ENCODE measurements around the gene DNAJC21. TPM values are rescaled to one million over a fixed set of nuclear protein-coding genes. Genes with fewer than 3 reads are reported as not detected.
A peak's percentile ranks its signal among the peaks of the same experiment; 100 is the strongest.
"Not testable (repeated sequence)": the region's sequence is repeated elsewhere in the genome, so short reads cannot be mapped to it uniquely, and the experiment has no call there.

DNAJC21 gene
- total RNA-seq, 2 experiments from 2014 or later = 52.4 to 57.6 TPM

DNA sequence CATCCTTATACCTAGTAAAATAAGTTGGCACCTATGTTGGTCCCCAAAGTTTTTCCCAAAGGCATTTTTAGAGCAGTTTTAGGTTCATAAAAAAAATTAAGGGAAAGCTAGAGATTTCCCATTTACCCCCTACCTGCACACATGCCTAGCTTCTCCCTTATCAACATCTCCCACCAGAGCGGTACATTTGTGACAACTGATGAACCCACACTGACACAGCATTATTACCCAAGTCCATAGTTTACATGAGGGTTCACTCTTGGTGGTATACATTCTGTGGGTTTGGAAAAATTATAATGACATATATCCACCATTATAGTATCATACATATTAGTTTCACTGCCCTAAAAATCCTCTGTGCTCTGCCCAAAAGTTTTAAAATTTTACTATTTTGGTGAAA is 26.1 kb upstream of the DNAJC21 start:
- ChIA-PET POLR2A (no interaction called here), CTCF (interaction anchor here (1.8 to 1.9 kb wide), 2 partner anchors 10 to 12 kb away, joined by 5 to 8 read pairs; partner anchors contain the start of genes BRIX1 and RAD1)
- H3K36me3 Mint-ChIP-seq (ENCODE audit: low read depth) = peaks cover 5% of the 10 kb centered on the region
- H3K4me1 Mint-ChIP-seq = no peaks in the 10 kb centered on the region
- no peaks in the 10 kb centered on the region for H3K9me3 Mint-ChIP-seq
- no peak overlapping the region for H3K4me3 Mint-ChIP-seq
- DNase-seq = no peak
- H3K27me3 Mint-ChIP-seq = no peaks in the 10 kb centered on the region
- H3K27ac Mint-ChIP-seq = no peak overlapping the region

DNA sequence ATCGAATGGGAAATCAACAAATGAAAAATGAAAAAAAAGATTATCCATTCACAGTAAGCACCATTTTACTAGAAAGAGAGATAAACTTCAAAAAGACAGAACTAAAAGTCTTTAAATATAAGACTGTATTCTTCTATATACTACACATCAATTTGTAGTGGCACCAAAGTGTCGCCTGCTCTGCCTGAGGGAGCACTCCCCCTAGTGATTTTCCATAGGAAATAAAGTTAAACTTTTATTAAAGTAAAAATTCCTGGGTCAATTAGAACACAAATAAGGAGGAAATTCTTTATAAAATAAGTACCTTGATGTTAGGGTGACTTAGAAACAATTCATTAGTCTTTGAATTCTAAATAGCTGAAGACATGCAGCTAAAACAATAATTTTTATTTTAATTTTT is 23.8 kb upstream of the DNAJC21 start:
- Mint-ChIP-seq H3K4me3 (no peak overlapping the region), H3K36me3 (ENCODE audit: low read depth) (peaks cover 22% of the 10 kb centered on the region), H3K4me1 (peaks cover 6% of the 10 kb centered on the region), H3K27me3 (no peaks in the 10 kb centered on the region), H3K9me3 (no peaks in the 10 kb centered on the region), H3K27ac (no peak overlapping the region)
- ChIA-PET POLR2A (no interaction called here), CTCF (interaction anchor here (1.4 to 1.7 kb wide), 2 partner anchors 9 to 13 kb away, joined by 5 to 6 read pairs; no protein-coding TSS in a partner anchor)
- no peak for DNase-seq

DNA sequence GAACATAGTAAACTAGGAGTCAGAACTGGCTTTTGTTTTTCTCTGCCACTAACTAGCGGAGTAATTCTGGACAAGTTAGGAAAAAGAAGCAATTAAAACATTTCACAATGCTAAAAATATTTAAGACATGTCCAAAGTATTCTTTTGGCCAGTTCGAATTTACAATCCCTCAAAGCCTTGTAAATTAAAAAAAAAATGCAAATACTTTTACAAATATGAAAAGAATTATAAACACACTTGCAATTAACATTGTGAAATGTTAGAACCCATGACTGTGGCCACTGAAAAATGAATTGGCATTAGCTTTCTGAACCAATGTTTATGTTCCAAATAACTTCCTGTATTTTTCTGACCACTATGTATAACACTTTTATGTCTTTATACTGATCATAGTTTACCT is 16.3 kb upstream of the DNAJC21 start:
- Mint-ChIP-seq H3K27me3 (no peaks in the 10 kb centered on the region), H3K4me3 (no peak overlapping the region), H3K4me1 (peaks cover 40% of the 10 kb centered on the region), H3K27ac (no peak overlapping the region), H3K9me3 (no peaks in the 10 kb centered on the region), H3K36me3 (ENCODE audit: low read depth) (peaks cover 46% of the 10 kb centered on the region)
- DNase-seq = no peak
- POLR2A ChIA-PET = no interaction called here
- CTCF ChIA-PET = no interaction called here

DNA sequence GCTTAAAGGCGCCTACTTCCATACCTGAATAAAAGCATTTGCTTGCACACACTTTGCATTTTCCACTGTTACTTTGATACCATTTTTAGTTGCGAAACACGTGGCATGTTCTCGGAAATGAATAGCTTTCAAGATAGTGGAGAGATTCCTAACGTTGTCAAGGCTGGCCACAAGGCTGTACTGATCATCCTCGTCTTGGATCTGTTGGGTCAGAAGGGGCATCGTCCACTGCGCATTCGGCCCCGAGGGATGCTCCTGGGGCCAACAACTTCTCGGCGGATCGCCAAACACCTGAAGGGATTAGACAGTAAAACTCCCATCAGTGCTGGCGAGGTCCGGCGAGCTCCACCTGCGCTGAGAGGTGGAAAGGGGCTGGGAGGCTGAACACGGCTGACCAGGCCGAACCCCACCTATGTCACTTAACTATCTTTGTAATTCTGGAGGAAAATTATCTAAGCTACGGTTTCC is 14.7 kb upstream of the DNAJC21 start:
- Mint-ChIP-seq H3K27me3 (no peaks in the 10 kb centered on the region), H3K36me3 (ENCODE audit: low read depth) (peaks cover 36% of the 10 kb centered on the region), H3K4me3 (no peak overlapping the region), H3K9me3 (no peaks in the 10 kb centered on the region), H3K27ac (no peak overlapping the region), H3K4me1 (peaks cover 39% of the 10 kb centered on the region)
- DNase-seq = peak; percentile 16
- ChIA-PET POLR2A (interaction anchor here (0.7 to 1.4 kb wide), 2 partner anchors 15 to 315 kb away, joined by 5 to 10 read pairs; partner anchors contain the start of gene DNAJC21), CTCF (interaction anchor here (0.6 to 4.5 kb wide), 8 partner anchors 9 to 51 kb away, joined by 3 to 21 read pairs (median 4); partner anchors contain the start of gene DNAJC21)

DNA sequence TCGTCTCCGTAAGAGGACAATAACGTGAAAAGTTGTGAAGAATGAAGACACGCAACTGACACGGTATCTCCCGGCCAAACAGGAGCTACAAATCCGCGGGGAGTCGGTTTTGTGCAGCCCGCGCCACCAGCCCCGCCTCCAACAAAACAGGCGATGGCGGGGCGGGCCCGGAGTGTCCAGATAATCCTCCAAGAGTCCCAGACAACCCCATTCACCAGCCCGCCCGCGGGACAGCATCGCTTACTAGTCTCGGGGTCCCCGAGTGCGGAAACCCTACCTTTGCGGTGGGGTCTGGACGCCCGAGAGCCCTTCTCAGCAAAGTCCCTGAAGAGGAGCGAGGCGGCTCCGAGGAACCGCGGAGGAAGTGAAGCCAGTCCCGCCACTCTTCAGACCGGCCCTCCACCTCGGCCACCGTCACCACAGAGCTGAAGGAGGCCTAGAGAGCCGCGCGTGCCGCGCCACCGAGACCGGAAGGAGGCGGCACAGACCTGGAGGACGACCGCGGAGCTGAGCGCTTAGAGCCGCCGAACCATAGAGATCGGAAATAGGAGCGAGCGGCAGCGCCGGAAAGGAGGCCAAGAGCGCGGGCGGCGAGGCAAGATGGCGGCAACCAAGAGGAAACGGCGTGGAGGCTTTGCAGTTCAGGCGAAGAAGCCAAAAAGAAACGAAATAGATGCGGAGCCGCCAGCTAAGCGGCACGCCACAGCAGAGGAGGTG is 14.1 kb upstream of the DNAJC21 start, which contains the start of the genes BRIX1 and RAD1:
TSS of gene BRIX1 (plus strand) at position 573 of the 717 bp plus-strand sequence. CDS start at position 601, 28 bp downstream.
TSS of gene RAD1 (minus strand) at position 366 of the 717 bp plus-strand sequence. CDS start 612 bp downstream, outside the sequence.
- DNase-seq = peak; percentile 96
- no peak within 1 kb of the TSS for H3K4me3 Mint-ChIP-seq
- no peaks in the 10 kb centered on the region for H3K27me3 Mint-ChIP-seq
- CTCF ChIA-PET = interaction anchor here (0.6 to 4.5 kb wide), 10 partner anchors 8 to 877 kb away, joined by 3 to 21 read pairs (median 4); partner anchors contain the start of gene DNAJC21
- no peaks in the 10 kb centered on the region for H3K9me3 Mint-ChIP-seq
- POLR2A ChIA-PET = interaction anchor here (0.7 to 1.4 kb wide), 3 partner anchors 14 to 315 kb away, joined by 3 to 10 read pairs (median 5); partner anchors contain the start of gene DNAJC21
- H3K36me3 Mint-ChIP-seq (ENCODE audit: low read depth) = peaks cover 32% of the 10 kb centered on the region
- H3K4me1 Mint-ChIP-seq = peaks cover 38% of the 10 kb centered on the region
- no peak within 1 kb of the TSS for H3K27ac Mint-ChIP-seq

DNA sequence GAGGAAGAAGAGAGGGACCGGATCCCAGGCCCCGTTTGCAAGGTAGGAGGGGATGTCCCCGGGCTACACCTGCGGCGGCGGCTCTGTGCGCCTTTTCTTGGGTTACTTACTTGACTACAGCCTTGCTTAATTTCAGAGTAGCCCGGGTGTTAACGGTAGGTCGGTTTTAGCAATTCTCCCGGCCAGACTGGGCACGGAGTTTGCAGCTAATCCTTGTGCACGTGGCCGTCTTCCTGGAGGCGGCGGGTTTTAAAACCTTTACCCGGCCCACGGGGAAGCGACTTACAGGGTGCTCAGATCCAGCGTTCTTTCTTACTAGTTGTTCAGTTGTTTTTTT is 13.5 kb upstream of the DNAJC21 start:
- H3K4me3 Mint-ChIP-seq = no peak overlapping the region
- H3K4me1 Mint-ChIP-seq = peaks cover 40% of the 10 kb centered on the region
- no peak for DNase-seq
- no peaks in the 10 kb centered on the region for H3K9me3 Mint-ChIP-seq
- H3K27me3 Mint-ChIP-seq = no peaks in the 10 kb centered on the region
- POLR2A ChIA-PET = interaction anchor here (1.0 to 1.4 kb wide), 2 partner anchors 14 to 68 kb away, joined by 3 to 10 read pairs; partner anchors contain the start of gene DNAJC21
- H3K27ac Mint-ChIP-seq = no peak overlapping the region
- H3K36me3 Mint-ChIP-seq (ENCODE audit: low read depth) = peaks cover 35% of the 10 kb centered on the region
- CTCF ChIA-PET = interaction anchor here (0.6 to 4.5 kb wide), 9 partner anchors 8 to 877 kb away, joined by 3 to 21 read pairs (median 3); partner anchors contain the start of gene DNAJC21

DNA sequence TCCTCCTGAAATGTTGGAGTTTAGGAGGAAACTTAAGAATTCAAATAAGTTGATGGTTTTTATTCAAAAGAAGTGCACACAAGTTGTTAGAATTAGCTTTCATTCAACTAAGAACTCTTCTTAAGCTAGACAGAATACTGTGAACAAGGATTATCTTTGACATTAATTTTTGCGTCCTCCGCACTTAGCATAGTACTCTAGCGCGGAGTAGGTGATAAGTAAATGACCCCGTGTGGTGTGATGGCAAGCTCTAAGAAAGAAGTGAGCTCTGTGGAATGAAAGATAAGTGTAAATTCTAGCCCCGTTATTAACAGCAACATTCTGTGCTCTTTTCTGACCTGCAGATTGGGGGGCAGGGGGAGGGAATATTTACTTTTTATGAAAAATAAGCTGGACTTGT is 12.8 kb upstream of the DNAJC21 start:
- Mint-ChIP-seq H3K4me1 (peaks cover 41% of the 10 kb centered on the region), H3K27ac (peak overlapping the region; percentile 68), H3K4me3 (no peak overlapping the region), H3K9me3 (no peaks in the 10 kb centered on the region), H3K27me3 (no peaks in the 10 kb centered on the region), H3K36me3 (ENCODE audit: low read depth) (peaks cover 34% of the 10 kb centered on the region)
- ChIA-PET POLR2A (no interaction called here), CTCF (interaction anchor here (1.1 to 4.5 kb wide), 4 partner anchors 13 to 27 kb away, joined by 3 to 21 read pairs (median 4); partner anchors contain the start of gene DNAJC21)
- no peak for DNase-seq

GRCh38 chr5:34918025-34918424 is 11.3 kb upstream of the DNAJC21 start:
- Mint-ChIP-seq H3K4me1 (peaks cover 36% of the 10 kb centered on the region), H3K27me3 (no peaks in the 10 kb centered on the region), H3K36me3 (ENCODE audit: low read depth) (peaks cover 34% of the 10 kb centered on the region), H3K27ac (peak overlapping the region; percentile 17), H3K4me3 (no peak overlapping the region), H3K9me3 (no peaks in the 10 kb centered on the region)
- no peak for DNase-seq
- POLR2A ChIA-PET = no interaction called here
- CTCF ChIA-PET = interaction anchor here (1.1 to 4.5 kb wide), 3 partner anchors 12 to 39 kb away, joined by 3 to 21 read pairs (median 5); partner anchors contain the start of gene DNAJC21

DNA sequence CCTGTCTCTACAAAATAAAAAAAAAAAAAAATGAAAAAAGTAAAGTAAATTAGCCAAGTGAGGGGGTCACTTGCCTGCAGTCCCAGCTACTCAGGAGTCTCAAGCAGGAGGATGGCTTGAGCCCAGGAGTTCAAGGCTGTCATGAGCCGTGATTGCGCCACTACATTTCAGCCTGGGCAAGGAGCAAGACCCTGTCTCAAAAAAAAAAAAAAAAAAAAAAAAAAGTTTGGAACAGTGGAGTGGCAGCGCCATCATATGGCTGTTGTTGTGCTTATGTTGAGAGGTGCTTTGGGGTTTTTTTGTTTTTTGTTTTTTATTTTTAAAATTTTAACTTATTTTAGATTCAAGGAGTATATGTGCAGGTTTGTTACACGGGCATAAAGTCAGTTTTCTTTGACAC is 10.3 kb upstream of the DNAJC21 start:
- Mint-ChIP-seq H3K27ac (no peak overlapping the region), H3K4me1 (peaks cover 35% of the 10 kb centered on the region)

GRCh38 chr5:34923256-34923655 is 6.1 kb upstream of the DNAJC21 start:
- DNase-seq, H3K4me3 Mint-ChIP-seq, H3K27me3 Mint-ChIP-seq, POLR2A ChIA-PET, H3K9me3 Mint-ChIP-seq: not testable (repeated sequence)
- H3K27ac Mint-ChIP-seq = peak overlapping the region; percentile 19
- H3K4me1 Mint-ChIP-seq = peaks cover 27% of the 10 kb centered on the region
- CTCF ChIA-PET = interaction anchor here (0.7 to 1.4 kb wide), 3 partner anchors 8 to 1466 kb away, joined by 3 read pairs; partner anchors contain the start of genes BRIX1 and RAD1
- H3K36me3 Mint-ChIP-seq (ENCODE audit: low read depth) = peaks cover 39% of the 10 kb centered on the region

More for the DNA sequence above, 10.3 kb upstream of the DNAJC21 start:
- no peaks in the 10 kb centered on the region for H3K27me3 Mint-ChIP-seq
- DNase-seq = no peak
- ChIA-PET CTCF (interaction anchor here (4.5 kb wide), 1 partner anchor 11 kb away, joined by 21 read pairs; the partner anchor contains the start of gene DNAJC21), POLR2A (no interaction called here)
- H3K36me3 Mint-ChIP-seq (ENCODE audit: low read depth) = peaks cover 35% of the 10 kb centered on the region
- H3K4me3 Mint-ChIP-seq = no peak overlapping the region
- H3K9me3 Mint-ChIP-seq = no peaks in the 10 kb centered on the region

DNA sequence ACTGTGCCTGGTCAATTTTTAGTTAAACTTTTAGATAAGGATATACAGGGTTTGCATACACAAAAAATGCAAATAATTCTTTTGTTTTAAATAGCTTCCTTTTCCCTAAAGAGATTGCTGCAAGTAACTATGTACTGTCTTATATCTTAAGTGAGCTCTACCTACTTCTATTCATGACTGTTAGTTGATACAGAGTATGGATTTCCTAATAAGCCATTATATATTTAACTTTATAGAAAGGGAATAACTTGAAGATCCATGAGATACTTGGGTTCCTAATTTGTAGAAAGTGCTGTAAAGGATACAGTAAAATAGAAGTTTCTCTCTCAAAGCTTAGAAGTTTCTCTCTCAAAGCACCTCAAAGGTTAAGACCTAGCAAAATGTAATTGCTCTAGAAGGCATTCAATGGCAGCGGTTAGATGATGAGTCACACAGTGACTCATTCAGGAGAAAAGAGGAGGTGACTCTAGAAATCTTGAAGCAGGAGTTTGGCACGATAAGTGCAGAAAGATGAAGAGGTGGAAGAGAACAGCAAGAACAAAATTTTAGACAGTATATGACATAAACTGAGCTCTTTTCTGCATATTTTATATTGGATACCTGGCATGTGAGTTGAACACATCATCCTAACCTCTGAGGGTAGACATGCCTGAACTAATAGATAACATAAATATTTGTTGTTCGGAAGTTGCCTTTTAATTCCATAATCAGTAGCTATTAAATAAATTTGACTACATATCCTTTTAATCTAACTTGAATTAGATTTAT is 5.5 kb upstream of the DNAJC21 start:
- Mint-ChIP-seq H3K9me3 (no peaks in the 10 kb centered on the region), H3K36me3 (ENCODE audit: low read depth) (peaks cover 39% of the 10 kb centered on the region), H3K27me3 (no peaks in the 10 kb centered on the region), H3K27ac (peak overlapping the region; percentile 71), H3K4me1 (peaks cover 30% of the 10 kb centered on the region), H3K4me3 (no peak overlapping the region)
- ChIA-PET CTCF (interaction anchor here (1.0 to 1.4 kb wide), 3 partner anchors 9 to 16 kb away, joined by 3 to 4 read pairs (median 3); partner anchors contain the start of genes BRIX1 and RAD1), POLR2A (no interaction called here)
- DNase-seq = peak; percentile 43

- Mint-ChIP-seq H3K4me1 (peaks cover 33% of the 10 kb centered on the region), H3K27ac (no peak overlapping the region), H3K9me3 (no peaks in the 10 kb centered on the region), H3K36me3 (ENCODE audit: low read depth) (peaks cover 39% of the 10 kb centered on the region), H3K27me3 (no peaks in the 10 kb centered on the region), H3K4me3 (no peak overlapping the region)
- CTCF ChIA-PET = interaction anchor here (1.1 to 1.4 kb wide), 2 partner anchors 9 to 10 kb away, joined by 3 to 4 read pairs; partner anchors contain the start of genes BRIX1 and RAD1
- DNase-seq = no peak
- POLR2A ChIA-PET = no interaction called here
Measured at GRCh38 chr5:34924462-34924765, 4.9 kb upstream of the DNAJC21 start.

Data from activated CD4-positive, alpha-beta T cell treated with anti-CD3 and anti-CD28 coated beads, Interleukin-2, amount 10 ng/mL, durations not matched to agents 7 days and 5 days (primary cell).